SK-N-SH treated with all-trans-retinoic acid at 6 μM for 48 hours (cell line): ENCODE measurements around the gene ABCC3.

Experiments
- ATAC-seq: fragments of 200-7000 bp; cut with Tn5 transposase; 3 replicates; pipeline ENCODE4 v1.9.1; 2020; ENCODE audit warnings: mild to moderate bottlenecking, moderate library complexity
- ARNTL ChIP-seq: fragments of 450-650 bp; formaldehyde crosslinking; IDR thresholded peaks from 2 replicates; pipeline ENCODE4 v1.5.0; 2020; ENCODE audit warnings: low read depth, mild to moderate bottlenecking, moderate library complexity, borderline replicate concordance
- BACH2 ChIP-seq: fragments of 250-450 bp; sonication (Bioruptor Pico); IDR thresholded peaks from 2 replicates; pipeline ENCODE4 v1.9.0; 2021; ENCODE audit warnings: mild to moderate bottlenecking, borderline replicate concordance
- CSDC2 ChIP-seq: fragments of 250-450 bp; sonication (Bioruptor Pico); IDR thresholded peaks from 2 replicates; pipeline ENCODE4 v1.5.0; 2020; ENCODE audit warnings: mild to moderate bottlenecking, moderate library complexity
- ESRRG ChIP-seq: fragments of 250-450 bp; sonication (Bioruptor Pico); IDR thresholded peaks from 2 replicates; pipeline ENCODE4 v1.6.1; 2021; ENCODE audit warnings: mild to moderate bottlenecking
- GLIS3 ChIP-seq: fragments of 250-450 bp; sonication (Bioruptor Pico); IDR thresholded peaks from 2 replicates; pipeline ENCODE4 v1.5.0; 2020; ENCODE audit warnings: mild to moderate bottlenecking, moderate library complexity
- ISL1 ChIP-seq: fragments of 250-450 bp; sonication (Bioruptor Pico); IDR thresholded peaks from 2 replicates; pipeline ENCODE4 v2.1.2; 2022; ENCODE audit warnings: mild to moderate bottlenecking, moderate library complexity
- OSR1 ChIP-seq: fragments of 250-450 bp; sonication (Bioruptor Pico); IDR thresholded peaks from 2 replicates; pipeline ENCODE4 v1.8.0; 2022; ENCODE audit warnings: moderate library complexity, mild to moderate bottlenecking, inconsistent platforms
- PPARA ChIP-seq: fragments of 250-450 bp; sonication (Bioruptor Pico); IDR thresholded peaks from 2 replicates; pipeline ENCODE4 v1.5.0; 2020; ENCODE audit warnings: mild to moderate bottlenecking, borderline replicate concordance
- RARB ChIP-seq: fragments of 250-450 bp; sonication (Bioruptor Pico); IDR thresholded peaks from 2 replicates; pipeline ENCODE4 v1.8.0; 2021; ENCODE audit warnings: mild to moderate bottlenecking, moderate library complexity
- SNAI2 ChIP-seq: fragments of 250-450 bp; sonication (Bioruptor Pico); IDR thresholded peaks from 2 replicates; pipeline ENCODE4 v1.5.0; 2020; ENCODE audit warnings: mild to moderate bottlenecking, moderate library complexity
- TCF4 ChIP-seq: fragments of 250-450 bp; sonication (Bioruptor Pico); IDR thresholded peaks from 2 replicates; pipeline ENCODE4 v1.8.0; 2021; ENCODE audit warnings: mild to moderate bottlenecking, moderate library complexity, borderline replicate concordance
- TOX ChIP-seq: fragments of 250-450 bp; sonication (Bioruptor Pico); IDR thresholded peaks from 2 replicates; pipeline ENCODE4 v1.8.0; 2021; ENCODE audit warnings: mild to moderate bottlenecking, moderate library complexity, borderline replicate concordance
- ZC3H10 ChIP-seq: fragments of 250-450 bp; sonication (Bioruptor Pico); IDR thresholded peaks from 2 replicates; pipeline ENCODE4 v1.5.1; 2021; ENCODE audit warnings: mild to moderate bottlenecking, moderate library complexity
- ZFP3 ChIP-seq: fragments of 250-450 bp; sonication (Bioruptor Pico); IDR thresholded peaks from 2 replicates; pipeline ENCODE4 v1.5.0; 2020; ENCODE audit warnings: mild to moderate bottlenecking, moderate library complexity
- ZFP30 ChIP-seq: fragments of 450-650 bp; formaldehyde crosslinking; IDR thresholded peaks from 2 replicates; pipeline ENCODE4 v1.5.0; 2022; ENCODE audit warnings: mild to moderate bottlenecking, moderate library complexity
- ZNF565 ChIP-seq: fragments of 450-650 bp; formaldehyde crosslinking; conservative IDR thresholded peaks from 2 replicates; pipeline ENCODE4 v1.5.0; 2020; ENCODE audit warnings: low read depth, mild to moderate bottlenecking, moderate library complexity
- ZNF70 ChIP-seq: fragments of 450-650 bp; formaldehyde crosslinking; IDR thresholded peaks from 2 replicates; pipeline ENCODE4 v1.5.0; 2020; ENCODE audit warnings: mild to moderate bottlenecking, moderate library complexity
- ZNF8 ChIP-seq: fragments of 450-650 bp; formaldehyde crosslinking; IDR thresholded peaks from 2 replicates; pipeline ENCODE4 v1.5.0; 2020; ENCODE audit warnings: mild to moderate bottlenecking, moderate library complexity
- TF ChIP-seq, protein P1 (sequence below): fragments of 250-450 bp; sonication (Bioruptor Pico); IDR thresholded peaks from 2 replicates; pipeline ENCODE4 v1.5.0; 2020; ENCODE audit warnings: mild to moderate bottlenecking, moderate library complexity
- TF ChIP-seq, protein P2 (sequence below): fragments of 250-450 bp; sonication (Bioruptor Pico); IDR thresholded peaks from 2 replicates; pipeline ENCODE4 v1.5.1; 2021; ENCODE audit warnings: mild to moderate bottlenecking, moderate library complexity
- TF ChIP-seq, protein P3 (sequence below): fragments of 250-450 bp; sonication (Bioruptor Pico); IDR thresholded peaks from 2 replicates; pipeline ENCODE4 v1.5.1; 2020; ENCODE audit warnings: low read depth, mild to moderate bottlenecking, moderate library complexity
- TF ChIP-seq, protein P4 (sequence below): fragments of 250-450 bp; sonication (Bioruptor Pico); IDR thresholded peaks from 2 replicates; pipeline ENCODE4 v1.8.0; 2020; ENCODE audit warnings: mild to moderate bottlenecking, moderate library complexity, borderline replicate concordance
- TF ChIP-seq, protein P5 (sequence below): fragments of 250-450 bp; sonication (Bioruptor Pico); IDR thresholded peaks from 2 replicates; pipeline ENCODE4 v1.8.0; 2021; ENCODE audit warnings: low read depth, mild to moderate bottlenecking, moderate library complexity, borderline replicate concordance

ABCC3 gene

DNA sequence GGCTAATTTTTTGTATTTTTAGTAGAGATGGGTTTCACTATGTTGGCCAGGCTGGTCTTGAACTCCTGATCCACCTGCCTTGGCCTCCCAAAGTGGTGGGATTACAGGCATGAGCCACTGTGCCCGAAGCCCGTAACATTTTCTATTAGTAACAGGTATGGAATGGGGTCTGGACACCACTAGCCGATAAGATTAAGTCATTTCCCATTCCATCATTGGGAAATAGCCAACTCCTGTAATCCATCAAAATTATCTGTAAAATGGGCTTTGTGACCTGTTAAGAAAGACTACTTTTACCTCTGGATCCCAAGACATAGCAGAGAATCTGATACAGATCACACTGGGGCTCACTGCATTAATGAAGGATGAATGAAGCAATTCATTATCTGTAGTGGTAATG lies 80.8 kb downstream of the ABCC3 start:
- no peak for ATAC-seq
- TF ChIP-seq ISL1 (CRISPR knock-in tag), result no peak
- TF ChIP-seq ESRRG, result no peak
- TF ChIP-seq, protein P1, sequence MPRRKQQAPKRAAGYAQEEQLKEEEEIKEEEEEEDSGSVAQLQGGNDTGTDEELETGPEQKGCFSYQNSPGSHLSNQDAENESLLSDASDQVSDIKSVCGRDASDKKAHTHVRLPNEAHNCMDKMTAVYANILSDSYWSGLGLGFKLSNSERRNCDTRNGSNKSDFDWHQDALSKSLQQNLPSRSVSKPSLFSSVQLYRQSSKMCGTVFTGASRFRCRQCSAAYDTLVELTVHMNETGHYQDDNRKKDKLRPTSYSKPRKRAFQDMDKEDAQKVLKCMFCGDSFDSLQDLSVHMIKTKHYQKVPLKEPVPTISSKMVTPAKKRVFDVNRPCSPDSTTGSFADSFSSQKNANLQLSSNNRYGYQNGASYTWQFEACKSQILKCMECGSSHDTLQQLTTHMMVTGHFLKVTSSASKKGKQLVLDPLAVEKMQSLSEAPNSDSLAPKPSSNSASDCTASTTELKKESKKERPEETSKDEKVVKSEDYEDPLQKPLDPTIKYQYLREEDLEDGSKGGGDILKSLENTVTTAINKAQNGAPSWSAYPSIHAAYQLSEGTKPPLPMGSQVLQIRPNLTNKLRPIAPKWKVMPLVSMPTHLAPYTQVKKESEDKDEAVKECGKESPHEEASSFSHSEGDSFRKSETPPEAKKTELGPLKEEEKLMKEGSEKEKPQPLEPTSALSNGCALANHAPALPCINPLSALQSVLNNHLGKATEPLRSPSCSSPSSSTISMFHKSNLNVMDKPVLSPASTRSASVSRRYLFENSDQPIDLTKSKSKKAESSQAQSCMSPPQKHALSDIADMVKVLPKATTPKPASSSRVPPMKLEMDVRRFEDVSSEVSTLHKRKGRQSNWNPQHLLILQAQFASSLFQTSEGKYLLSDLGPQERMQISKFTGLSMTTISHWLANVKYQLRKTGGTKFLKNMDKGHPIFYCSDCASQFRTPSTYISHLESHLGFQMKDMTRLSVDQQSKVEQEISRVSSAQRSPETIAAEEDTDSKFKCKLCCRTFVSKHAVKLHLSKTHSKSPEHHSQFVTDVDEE (CRISPR knock-in tag), result no peak
- no peak for TF ChIP-seq OSR1
- no peak for TF ChIP-seq ZNF8 (CRISPR knock-in tag)
- no peak for TF ChIP-seq ZNF70 (CRISPR knock-in tag)
- TF ChIP-seq ZNF565 (CRISPR knock-in tag), result no peak
- TF ChIP-seq GLIS3 (CRISPR knock-in tag), result no peak
- no peak for TF ChIP-seq RARB (CRISPR knock-in tag)
- TF ChIP-seq, protein P2, sequence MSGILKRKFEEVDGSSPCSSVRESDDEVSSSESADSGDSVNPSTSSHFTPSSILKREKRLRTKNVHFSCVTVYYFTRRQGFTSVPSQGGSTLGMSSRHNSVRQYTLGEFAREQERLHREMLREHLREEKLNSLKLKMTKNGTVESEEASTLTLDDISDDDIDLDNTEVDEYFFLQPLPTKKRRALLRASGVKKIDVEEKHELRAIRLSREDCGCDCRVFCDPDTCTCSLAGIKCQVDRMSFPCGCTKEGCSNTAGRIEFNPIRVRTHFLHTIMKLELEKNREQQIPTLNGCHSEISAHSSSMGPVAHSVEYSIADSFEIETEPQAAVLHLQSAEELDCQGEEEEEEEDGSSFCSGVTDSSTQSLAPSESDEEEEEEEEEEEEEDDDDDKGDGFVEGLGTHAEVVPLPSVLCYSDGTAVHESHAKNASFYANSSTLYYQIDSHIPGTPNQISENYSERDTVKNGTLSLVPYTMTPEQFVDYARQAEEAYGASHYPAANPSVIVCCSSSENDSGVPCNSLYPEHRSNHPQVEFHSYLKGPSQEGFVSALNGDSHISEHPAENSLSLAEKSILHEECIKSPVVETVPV (CRISPR knock-in tag), result no peak
- TF ChIP-seq ZFP30, result no peak
- TF ChIP-seq ZFP3 (CRISPR knock-in tag), result no peak
- no peak for TF ChIP-seq ARNTL (CRISPR knock-in tag)
- TF ChIP-seq, protein P3, sequence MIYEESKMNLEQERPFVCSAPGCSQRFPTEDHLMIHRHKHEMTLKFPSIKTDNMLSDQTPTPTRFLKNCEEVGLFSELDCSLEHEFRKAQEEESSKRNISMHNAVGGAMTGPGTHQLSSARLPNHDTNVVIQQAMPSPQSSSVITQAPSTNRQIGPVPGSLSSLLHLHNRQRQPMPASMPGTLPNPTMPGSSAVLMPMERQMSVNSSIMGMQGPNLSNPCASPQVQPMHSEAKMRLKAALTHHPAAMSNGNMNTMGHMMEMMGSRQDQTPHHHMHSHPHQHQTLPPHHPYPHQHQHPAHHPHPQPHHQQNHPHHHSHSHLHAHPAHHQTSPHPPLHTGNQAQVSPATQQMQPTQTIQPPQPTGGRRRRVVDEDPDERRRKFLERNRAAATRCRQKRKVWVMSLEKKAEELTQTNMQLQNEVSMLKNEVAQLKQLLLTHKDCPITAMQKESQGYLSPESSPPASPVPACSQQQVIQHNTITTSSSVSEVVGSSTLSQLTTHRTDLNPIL (CRISPR knock-in tag), result no peak
- TF ChIP-seq TCF4 (CRISPR knock-in tag), result no peak
- TF ChIP-seq CSDC2 (CRISPR knock-in tag), result no peak
- no peak for TF ChIP-seq BACH2 (CRISPR knock-in tag)
- TF ChIP-seq, protein P4, sequence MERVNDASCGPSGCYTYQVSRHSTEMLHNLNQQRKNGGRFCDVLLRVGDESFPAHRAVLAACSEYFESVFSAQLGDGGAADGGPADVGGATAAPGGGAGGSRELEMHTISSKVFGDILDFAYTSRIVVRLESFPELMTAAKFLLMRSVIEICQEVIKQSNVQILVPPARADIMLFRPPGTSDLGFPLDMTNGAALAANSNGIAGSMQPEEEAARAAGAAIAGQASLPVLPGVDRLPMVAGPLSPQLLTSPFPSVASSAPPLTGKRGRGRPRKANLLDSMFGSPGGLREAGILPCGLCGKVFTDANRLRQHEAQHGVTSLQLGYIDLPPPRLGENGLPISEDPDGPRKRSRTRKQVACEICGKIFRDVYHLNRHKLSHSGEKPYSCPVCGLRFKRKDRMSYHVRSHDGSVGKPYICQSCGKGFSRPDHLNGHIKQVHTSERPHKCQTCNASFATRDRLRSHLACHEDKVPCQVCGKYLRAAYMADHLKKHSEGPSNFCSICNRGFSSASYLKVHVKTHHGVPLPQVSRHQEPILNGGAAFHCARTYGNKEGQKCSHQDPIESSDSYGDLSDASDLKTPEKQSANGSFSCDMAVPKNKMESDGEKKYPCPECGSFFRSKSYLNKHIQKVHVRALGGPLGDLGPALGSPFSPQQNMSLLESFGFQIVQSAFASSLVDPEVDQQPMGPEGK (CRISPR knock-in tag), result no peak
- no peak for TF ChIP-seq ZC3H10 (CRISPR knock-in tag)

DNA sequence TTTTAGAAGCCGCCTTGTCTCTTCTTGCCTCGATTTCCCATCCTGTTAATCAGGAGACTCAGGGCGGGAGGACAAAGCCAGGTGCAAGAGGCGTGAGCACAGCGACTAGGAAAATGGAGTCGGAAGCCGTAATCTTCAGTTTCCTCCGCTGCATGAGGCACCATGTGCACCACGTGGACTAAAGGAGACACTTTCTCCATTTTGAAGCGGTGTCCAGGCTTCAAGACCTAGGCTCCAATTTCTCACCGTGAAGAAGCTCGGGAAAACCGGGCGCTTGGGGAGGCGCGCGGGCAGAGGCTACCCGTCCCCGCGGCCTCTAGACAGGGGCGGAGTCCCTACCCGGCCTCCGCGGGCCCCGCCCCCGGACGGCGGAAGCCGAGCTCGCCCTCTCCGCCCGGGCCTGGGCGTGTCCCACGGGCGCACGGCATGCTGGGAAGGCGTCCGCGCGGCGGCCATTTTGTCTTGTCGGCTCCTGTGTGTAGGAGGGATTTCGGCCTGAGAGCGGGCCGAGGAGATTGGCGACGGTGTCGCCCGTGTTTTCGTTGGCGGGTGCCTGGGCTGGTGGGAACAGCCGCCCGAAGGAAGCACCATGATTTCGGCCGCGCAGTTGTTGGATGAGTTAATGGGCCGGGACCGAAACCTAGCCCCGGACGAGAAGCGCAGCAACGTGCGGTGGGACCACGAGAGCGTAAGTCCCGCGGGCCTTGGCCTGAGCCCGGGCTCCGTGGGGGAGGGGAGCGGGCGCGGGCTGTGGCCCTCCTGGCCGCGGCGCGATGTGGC lies 84.7 kb downstream of the ABCC3 start, which contains the start of gene LUC7L3:
Gene LUC7L3, plus strand, starts transcription at position 460 of the 780 bp plus-strand sequence. Its CDS starts 130 bp downstream, at position 590.
- ATAC-seq, result peak; percentile 94
- TF ChIP-seq ISL1 (CRISPR knock-in tag) (peak; percentile 2; the same call in 1 of the 2 replicates), ZFP3 (CRISPR knock-in tag) (peak; percentile 80; the same call in 1 of the 2 replicates), SNAI2 (CRISPR knock-in tag) (peak; percentile 79; the same call in 1 of the 2 replicates), ZNF8 (CRISPR knock-in tag) (peak; percentile 37; the same call in 1 of the 2 replicates), CSDC2 (CRISPR knock-in tag) (peak; percentile 95), ZNF565 (CRISPR knock-in tag) (no peak), TCF4 (CRISPR knock-in tag) (no peak), ESRRG (no peak), PPARA (CRISPR knock-in tag) (0 out of 2 replicates have a peak, but pooled peaks have one; percentile 33), TOX (CRISPR knock-in tag) (no peak), ZNF70 (CRISPR knock-in tag) (peak; percentile 50; the same call in 1 of the 2 replicates), OSR1 (no peak), ZC3H10 (CRISPR knock-in tag) (no peak), BACH2 (CRISPR knock-in tag) (no peak), ARNTL (CRISPR knock-in tag) (peak; percentile 10; the same call in 1 of the 2 replicates), GLIS3 (CRISPR knock-in tag) (no peak)
- TF ChIP-seq, protein P5, sequence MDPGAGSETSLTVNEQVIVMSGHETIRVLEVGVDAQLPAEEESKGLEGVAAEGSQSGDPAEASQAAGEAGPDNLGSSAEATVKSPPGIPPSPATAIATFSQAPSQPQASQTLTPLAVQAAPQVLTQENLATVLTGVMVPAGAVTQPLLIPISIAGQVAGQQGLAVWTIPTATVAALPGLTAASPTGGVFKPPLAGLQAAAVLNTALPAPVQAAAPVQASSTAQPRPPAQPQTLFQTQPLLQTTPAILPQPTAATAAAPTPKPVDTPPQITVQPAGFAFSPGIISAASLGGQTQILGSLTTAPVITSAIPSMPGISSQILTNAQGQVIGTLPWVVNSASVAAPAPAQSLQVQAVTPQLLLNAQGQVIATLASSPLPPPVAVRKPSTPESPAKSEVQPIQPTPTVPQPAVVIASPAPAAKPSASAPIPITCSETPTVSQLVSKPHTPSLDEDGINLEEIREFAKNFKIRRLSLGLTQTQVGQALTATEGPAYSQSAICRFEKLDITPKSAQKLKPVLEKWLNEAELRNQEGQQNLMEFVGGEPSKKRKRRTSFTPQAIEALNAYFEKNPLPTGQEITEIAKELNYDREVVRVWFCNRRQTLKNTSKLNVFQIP, result no peak
- TF ChIP-seq, protein P2 (CRISPR knock-in tag), result no peak
- TF ChIP-seq, protein P3 (CRISPR knock-in tag), result no peak
- TF ChIP-seq, protein P4 (CRISPR knock-in tag), result no peak
